ENCODE data around the gene NINL.
"Not testable (repeated sequence)": the region's sequence is repeated elsewhere in the genome, so short reads cannot be mapped to it uniquely, and the experiment has no call there.

DNA sequence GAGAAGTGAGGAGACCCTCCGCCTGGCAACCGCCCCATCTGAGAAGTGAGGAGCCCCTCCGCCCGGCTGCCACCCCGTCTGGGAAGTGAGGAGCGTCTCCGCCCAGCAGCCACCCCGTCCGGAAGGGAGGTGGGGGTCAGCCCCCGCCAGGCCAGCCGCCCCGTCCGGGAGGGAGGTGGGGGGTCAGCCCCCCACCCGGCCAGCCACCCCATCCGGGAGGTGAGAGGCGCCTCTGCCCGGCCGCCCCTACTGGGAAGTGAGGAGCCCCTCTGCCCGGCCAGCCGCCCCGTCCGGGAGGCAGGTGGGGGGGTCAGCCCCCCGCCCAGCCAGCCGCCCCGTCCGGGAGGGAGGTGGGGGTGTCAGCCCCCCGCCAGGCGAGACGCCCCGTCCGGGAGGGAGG is 23.6 kb downstream of the NINL start:
- TF ChIP-seq, protein P1, sequence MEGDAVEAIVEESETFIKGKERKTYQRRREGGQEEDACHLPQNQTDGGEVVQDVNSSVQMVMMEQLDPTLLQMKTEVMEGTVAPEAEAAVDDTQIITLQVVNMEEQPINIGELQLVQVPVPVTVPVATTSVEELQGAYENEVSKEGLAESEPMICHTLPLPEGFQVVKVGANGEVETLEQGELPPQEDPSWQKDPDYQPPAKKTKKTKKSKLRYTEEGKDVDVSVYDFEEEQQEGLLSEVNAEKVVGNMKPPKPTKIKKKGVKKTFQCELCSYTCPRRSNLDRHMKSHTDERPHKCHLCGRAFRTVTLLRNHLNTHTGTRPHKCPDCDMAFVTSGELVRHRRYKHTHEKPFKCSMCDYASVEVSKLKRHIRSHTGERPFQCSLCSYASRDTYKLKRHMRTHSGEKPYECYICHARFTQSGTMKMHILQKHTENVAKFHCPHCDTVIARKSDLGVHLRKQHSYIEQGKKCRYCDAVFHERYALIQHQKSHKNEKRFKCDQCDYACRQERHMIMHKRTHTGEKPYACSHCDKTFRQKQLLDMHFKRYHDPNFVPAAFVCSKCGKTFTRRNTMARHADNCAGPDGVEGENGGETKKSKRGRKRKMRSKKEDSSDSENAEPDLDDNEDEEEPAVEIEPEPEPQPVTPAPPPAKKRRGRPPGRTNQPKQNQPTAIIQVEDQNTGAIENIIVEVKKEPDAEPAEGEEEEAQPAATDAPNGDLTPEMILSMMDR (IDR thresholded peaks at IDR 0.05): not testable (repeated sequence)
- not testable (repeated sequence) for TF ChIP-seq POLR2A (IDR thresholded peaks at IDR 0.05)
